Neutrophil (primary cell): ENCODE measurements around the gene MEPCE.
"Not testable (repeated sequence)": the region's sequence is repeated elsewhere in the genome, so short reads cannot be mapped to it uniquely, and the experiment has no call there.

Source experiments
- H3K27ac ChIP-seq: fragments of 200-600 bp; sonication (generic); 2 replicates; pipeline ENCODE4 v1.5.1; 2016; ENCODE audit warnings: mild to moderate bottlenecking, moderate library complexity
- H3K27me3 ChIP-seq: fragments of 200-600 bp; sonication (generic); 2 replicates; pipeline ENCODE4 v1.6.0; 2016; ENCODE audit warnings: mild to moderate bottlenecking
- H3K36me3 ChIP-seq: fragments of 200-600 bp; sonication (generic); 2 replicates; pipeline ENCODE4 v1.5.1; 2017
- H3K4me1 ChIP-seq, 2 experiments: fragments of 200-600 bp in 1 of 2; sonication (generic) in 1 of 2; 1 replicate in 1 of 2; 2 replicates in 1 of 2; pipeline versions ENCODE4 v1.5.1 to v1.6.1; 2013 to 2016; ENCODE audit warnings: low read depth in 1 of 2, low read length in 1 of 2, mild to moderate bottlenecking in 1 of 2, moderate library complexity in 1 of 2; ENCODE audit not compliant: control insufficient read depth in 1 of 2, insufficient read depth in 1 of 2
- H3K4me3 ChIP-seq, 2 experiments: fragments of 200-600 bp in 1 of 2; sonication (generic) in 1 of 2; 1 replicate in 1 of 2; 2 replicates in 1 of 2; pipeline ENCODE4 v1.5.1; 2013 to 2016; ENCODE audit warnings: low read depth in 1 of 2, low read length in 1 of 2, mild to moderate bottlenecking in 1 of 2, moderate library complexity in 1 of 2
- H3K9me3 ChIP-seq: fragments of 200-600 bp; sonication (generic); 2 replicates; pipeline ENCODE4 v1.5.1; 2016
- TF ChIP-seq, protein P1 (sequence below): fragments of 200-600 bp; sonication (generic); IDR thresholded peaks from 2 replicates; pipeline ENCODE4 v1.5.1; 2016; ENCODE audit warnings: antibody characterized with exemption

Gene MEPCE

DNA sequence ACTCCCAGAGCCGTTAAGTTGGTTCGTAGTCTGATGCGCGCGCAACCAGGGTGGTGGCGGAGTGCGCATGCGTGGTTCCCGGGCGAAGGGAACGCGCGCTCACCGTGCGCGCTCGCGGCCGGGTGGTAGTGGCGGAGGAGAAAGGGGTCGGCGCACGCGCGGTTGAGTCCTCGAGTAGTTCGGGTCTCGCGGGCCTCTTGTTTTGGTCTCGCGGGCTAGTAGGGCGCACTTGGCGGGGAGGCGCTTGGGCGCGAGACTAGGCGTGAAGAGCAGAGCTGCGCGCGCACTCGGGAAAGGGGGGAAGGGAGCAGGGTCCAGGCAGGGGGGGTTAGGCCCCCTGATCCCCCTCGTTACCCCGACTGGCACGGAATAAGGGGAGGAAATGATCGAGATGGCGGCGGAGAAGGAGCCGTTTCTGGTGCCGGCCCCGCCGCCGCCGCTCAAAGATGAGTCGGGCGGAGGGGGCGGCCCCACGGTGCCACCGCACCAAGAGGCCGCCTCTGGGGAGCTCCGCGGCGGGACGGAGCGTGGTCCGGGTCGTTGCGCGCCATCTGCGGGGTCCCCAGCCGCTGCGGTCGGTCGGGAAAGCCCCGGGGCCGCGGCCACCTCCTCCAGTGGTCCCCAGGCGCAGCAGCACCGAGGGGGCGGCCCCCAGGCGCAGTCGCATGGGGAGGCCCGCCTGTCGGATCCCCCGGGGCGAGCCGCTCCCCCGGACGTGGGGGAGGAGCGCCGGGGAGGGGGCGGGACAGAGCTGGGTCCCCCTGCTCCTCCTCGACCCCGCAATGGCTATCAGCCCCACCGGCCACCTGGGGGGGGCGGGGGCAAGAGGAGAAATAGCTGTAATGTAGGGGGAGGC, at the start of gene MEPCE:
Gene MEPCE (plus strand): TSS at position 195 of the 856 bp plus-strand sequence. CDS start 188 bp downstream, at position 383.
- peak within 1 kb of the TSS; percentile 98 for H3K27ac ChIP-seq
- peaks cover 24% of the 10 kb centered on the region for H3K36me3 ChIP-seq
- TF ChIP-seq, protein P1, sequence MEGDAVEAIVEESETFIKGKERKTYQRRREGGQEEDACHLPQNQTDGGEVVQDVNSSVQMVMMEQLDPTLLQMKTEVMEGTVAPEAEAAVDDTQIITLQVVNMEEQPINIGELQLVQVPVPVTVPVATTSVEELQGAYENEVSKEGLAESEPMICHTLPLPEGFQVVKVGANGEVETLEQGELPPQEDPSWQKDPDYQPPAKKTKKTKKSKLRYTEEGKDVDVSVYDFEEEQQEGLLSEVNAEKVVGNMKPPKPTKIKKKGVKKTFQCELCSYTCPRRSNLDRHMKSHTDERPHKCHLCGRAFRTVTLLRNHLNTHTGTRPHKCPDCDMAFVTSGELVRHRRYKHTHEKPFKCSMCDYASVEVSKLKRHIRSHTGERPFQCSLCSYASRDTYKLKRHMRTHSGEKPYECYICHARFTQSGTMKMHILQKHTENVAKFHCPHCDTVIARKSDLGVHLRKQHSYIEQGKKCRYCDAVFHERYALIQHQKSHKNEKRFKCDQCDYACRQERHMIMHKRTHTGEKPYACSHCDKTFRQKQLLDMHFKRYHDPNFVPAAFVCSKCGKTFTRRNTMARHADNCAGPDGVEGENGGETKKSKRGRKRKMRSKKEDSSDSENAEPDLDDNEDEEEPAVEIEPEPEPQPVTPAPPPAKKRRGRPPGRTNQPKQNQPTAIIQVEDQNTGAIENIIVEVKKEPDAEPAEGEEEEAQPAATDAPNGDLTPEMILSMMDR = no peak
- peaks cover 26 to 35% of the 10 kb centered on the region in 2 experiments for H3K4me1 ChIP-seq
- no peaks in the 10 kb centered on the region for H3K27me3 ChIP-seq
- H3K4me3 ChIP-seq = peak within 1 kb of the TSS; percentile 95 to 98
- H3K9me3 ChIP-seq = no peaks in the 10 kb centered on the region

- H3K4me1 ChIP-seq = peaks cover 72 to 81% of the 10 kb centered on the region in 2 experiments
- H3K36me3 ChIP-seq = peaks cover 69% of the 10 kb centered on the region
- peak overlapping the region; percentile 52 to 61 for H3K4me3 ChIP-seq
- H3K9me3 ChIP-seq = no peaks in the 10 kb centered on the region
- H3K27me3 ChIP-seq = no peaks in the 10 kb centered on the region
- TF ChIP-seq, protein P1 = no peak
- peak overlapping the region; percentile 93 for H3K27ac ChIP-seq
Measured at GRCh38 chr7:100380196-100380595, 49.4 kb upstream of the MEPCE start.

DNA sequence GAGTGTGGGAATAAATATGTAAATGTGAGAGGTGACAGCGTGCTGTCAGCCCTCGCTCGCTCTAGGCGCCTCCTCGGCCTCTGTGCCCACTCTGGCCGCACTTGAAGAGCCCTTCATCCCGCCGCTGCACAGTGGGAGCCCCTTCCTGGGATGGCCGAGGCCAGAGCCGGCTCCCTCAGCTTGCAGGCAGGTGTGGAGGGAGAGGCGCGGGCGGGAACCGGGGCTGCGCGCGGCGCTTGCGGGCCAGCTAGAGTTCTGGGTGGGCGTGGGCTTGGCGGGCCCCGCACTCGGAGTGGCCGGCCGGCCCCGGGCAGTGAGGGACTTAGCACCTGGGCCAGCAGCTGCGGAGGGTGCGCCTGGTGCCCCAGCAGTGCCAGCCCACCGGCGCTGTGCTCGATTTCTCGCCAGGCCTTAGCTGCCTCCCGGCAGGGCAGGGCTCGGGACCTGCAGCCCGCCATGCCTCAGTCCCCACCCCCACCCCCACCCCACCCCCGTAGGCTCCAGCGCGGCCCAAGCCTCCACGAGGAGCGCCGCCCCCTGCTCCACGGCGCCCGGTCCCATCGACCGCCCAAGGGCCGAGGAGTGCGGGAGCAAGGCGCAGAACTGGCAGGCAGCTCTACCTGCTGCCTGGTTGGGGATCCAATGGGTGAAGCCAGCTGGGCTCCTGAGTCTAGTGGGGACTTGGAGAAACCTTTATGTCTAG, 47.9 kb upstream of the MEPCE start:
- H3K4me1 ChIP-seq = peaks cover 57 to 66% of the 10 kb centered on the region in 2 experiments
- not testable (repeated sequence) for H3K27me3 ChIP-seq, H3K9me3 ChIP-seq, H3K4me3 ChIP-seq
- peak overlapping the region; percentile 80 for H3K27ac ChIP-seq
- peaks cover 63% of the 10 kb centered on the region for H3K36me3 ChIP-seq

DNA sequence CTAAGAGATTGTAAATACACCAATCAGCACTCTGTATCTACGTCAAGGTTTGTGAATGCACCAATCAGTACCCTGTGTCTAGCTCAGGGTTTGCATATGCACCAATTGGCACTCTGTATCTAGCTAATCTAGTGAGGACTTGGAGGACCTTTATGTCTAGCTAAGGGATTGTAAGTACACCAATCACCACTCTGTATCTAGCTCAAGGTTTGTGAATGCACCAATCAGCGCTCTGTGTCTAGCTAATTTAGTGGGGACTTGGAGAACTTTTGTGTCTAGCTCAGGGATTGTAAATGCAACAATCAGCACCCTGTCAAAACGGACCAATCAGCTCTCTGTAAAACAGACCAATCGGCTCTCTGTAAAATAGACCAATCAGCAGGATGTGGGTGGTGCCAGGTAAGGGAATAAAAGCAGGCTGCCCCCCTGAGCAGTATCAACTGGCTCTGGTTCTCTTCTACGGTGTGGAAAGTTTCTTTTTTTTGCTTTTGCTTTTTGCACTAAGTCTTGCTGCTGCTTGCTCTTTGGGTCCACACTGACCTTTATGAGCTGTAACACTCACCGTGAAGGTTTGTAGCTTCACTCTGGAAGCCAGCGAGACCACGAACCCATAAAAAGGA, 47.3 kb upstream of the MEPCE start:
- H3K4me3 ChIP-seq, H3K27me3 ChIP-seq, H3K9me3 ChIP-seq: not testable (repeated sequence)
- Histone ChIP-seq H3K36me3 (peaks cover 61% of the 10 kb centered on the region), H3K27ac (peak overlapping the region; percentile 80), H3K4me1 (peaks cover 51 to 62% of the 10 kb centered on the region in 2 experiments)

GRCh38 chr7:100384628-100385294, 44.9 kb upstream of the MEPCE start:
- H3K9me3 ChIP-seq = no peaks in the 10 kb centered on the region
- no peaks in the 10 kb centered on the region for H3K27me3 ChIP-seq
- H3K4me1 ChIP-seq = peaks cover 27 to 40% of the 10 kb centered on the region in 2 experiments
- TF ChIP-seq, protein P1 = no peak
- peaks cover 53% of the 10 kb centered on the region for H3K36me3 ChIP-seq
- peak overlapping the region; percentile 55 for H3K27ac ChIP-seq
- H3K4me3 ChIP-seq = no peak overlapping the region

- TF ChIP-seq, protein P1 = no peak
- Histone ChIP-seq H3K9me3 (no peaks in the 10 kb centered on the region), H3K27ac (no peak overlapping the region), H3K27me3 (no peaks in the 10 kb centered on the region), H3K4me3 (no peak overlapping the region), H3K36me3 (peaks cover 68% of the 10 kb centered on the region), H3K4me1 (peaks cover 15 to 21% of the 10 kb centered on the region in 2 experiments)
Measured at GRCh38 chr7:100386940-100387339, 42.7 kb upstream of the MEPCE start.
